ENCODE results near the gene MACF1.

- TF ChIP-seq CTCF (conservative IDR thresholded peaks at IDR 0.05) (no peak), EZH2 (IDR thresholded peaks at IDR 0.05; ENCODE audit: low read depth) (no peak)
These were observed 6.2 kb downstream of the MACF1 start for GRCh38 chr1:39210649-39211048.

Measured in PC-9 (cell line).